ENCODE data around the gene ZMYM1.
"Not testable (repeated sequence)": the region's sequence is repeated elsewhere in the genome, so short reads cannot be mapped to it uniquely, and the experiment has no call there.

Gene ZMYM1

GRCh38 chr1:35079003-35079930 lies at the start of gene ZMYM1:
Gene ZMYM1 (plus strand): TSS chr1:35079385. CDS start chr1:35093988, 14,603 bp downstream.
- peak; percentile 81 for DNase-seq

- DNase-seq, result no peak
Observed at GRCh38 chr1:35029761-35030160, 49.4 kb upstream of the ZMYM1 start.

- no peak for DNase-seq
Observed at GRCh38 chr1:35030338-35030737, 48.8 kb upstream of the ZMYM1 start.

GRCh38 chr1:35030756-35031446 lies 48.3 kb upstream of the ZMYM1 start:
- DNase-seq, result peak; percentile 30

- no peak for DNase-seq
Observed at GRCh38 chr1:35032384-35032739, 46.8 kb upstream of the ZMYM1 start.

GRCh38 chr1:35033346-35033745 lies 45.8 kb upstream of the ZMYM1 start:
- DNase-seq, result no peak

GRCh38 chr1:35036621-35037020 lies 42.6 kb upstream of the ZMYM1 start:
- DNase-seq, result no peak

GRCh38 chr1:35037206-35037605 lies 42.0 kb upstream of the ZMYM1 start:
- no peak for DNase-seq

- DNase-seq, result no peak
Observed at GRCh38 chr1:35038723-35039122, 40.5 kb upstream of the ZMYM1 start.

- no peak for DNase-seq
Observed at GRCh38 chr1:35043498-35043897, 35.7 kb upstream of the ZMYM1 start.

GRCh38 chr1:35044431-35044830 lies 34.8 kb upstream of the ZMYM1 start:
- no peak for DNase-seq

GRCh38 chr1:35046730-35047129 lies 32.5 kb upstream of the ZMYM1 start:
- DNase-seq, result no peak

GRCh38 chr1:35047188-35047858 lies 31.9 kb upstream of the ZMYM1 start:
- DNase-seq, result no peak

- no peak for DNase-seq
Observed at GRCh38 chr1:35049116-35049515, 30.1 kb upstream of the ZMYM1 start.

- no peak for DNase-seq
Observed at GRCh38 chr1:35053433-35053832, 25.8 kb upstream of the ZMYM1 start.

GRCh38 chr1:35054282-35054681 lies 24.9 kb upstream of the ZMYM1 start:
- DNase-seq, result not testable (repeated sequence)

- not testable (repeated sequence) for DNase-seq
Observed at GRCh38 chr1:35058321-35058720, 20.9 kb upstream of the ZMYM1 start.

GRCh38 chr1:35058988-35059387 lies 20.2 kb upstream of the ZMYM1 start:
- DNase-seq, result no peak

GRCh38 chr1:35062518-35063196 lies 16.5 kb upstream of the ZMYM1 start:
- DNase-seq, result no peak

- no peak for DNase-seq
Observed at GRCh38 chr1:35064265-35064664, 14.9 kb upstream of the ZMYM1 start.

- DNase-seq, result no peak
Observed at GRCh38 chr1:35069746-35070145, 9.4 kb upstream of the ZMYM1 start.

- no peak for DNase-seq
Observed at GRCh38 chr1:35073265-35073811, 5.8 kb upstream of the ZMYM1 start.

- not testable (repeated sequence) for DNase-seq
Observed at GRCh38 chr1:35076426-35076825, 2.8 kb upstream of the ZMYM1 start.

Data from CD4-positive, alpha-beta T cell treated with Interleukin-12 subunit alpha and Interleukin-12 subunit beta, for 1 hour (primary cell).